ENCODE data around the gene PORCN. TPM values are rescaled to one million over a fixed set of nuclear protein-coding genes. Genes with fewer than 3 reads are reported as not detected.

Gene PORCN
- total RNA-seq, 1 experiment from 2014 or later = 12.6 TPM

DNA sequence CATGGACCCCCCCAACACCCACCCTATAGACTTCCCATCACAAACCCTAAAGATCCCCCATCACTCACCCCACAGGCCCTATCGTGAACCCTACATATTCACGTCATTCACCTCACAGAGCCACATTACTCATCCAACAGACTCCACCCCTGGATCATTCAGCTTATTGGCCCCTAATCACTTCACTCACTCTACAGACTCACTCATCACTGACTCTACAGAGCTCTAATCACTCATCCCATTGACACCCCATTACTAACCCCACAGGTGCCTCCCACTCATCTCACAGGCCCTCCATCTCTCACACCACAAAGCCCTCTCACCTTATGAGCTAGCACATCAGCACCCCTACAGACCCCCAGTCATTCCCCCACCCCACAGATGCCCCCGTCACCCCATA lies 24.4 kb downstream of the PORCN start:
- Mint-ChIP-seq H3K27ac (no peak overlapping the region), H3K4me3 (no peak overlapping the region), H3K4me1 (no peaks in the 10 kb centered on the region), H3K9me3 (peaks cover 73 to 77% of the 10 kb centered on the region in 2 experiments), H3K27me3 (ENCODE audit: low read depth) (no peaks in the 10 kb centered on the region), H3K36me3 (ENCODE audit: insufficient read depth in 1 of 3, low read depth in 3 of 3) (peaks cover 7 to 39% (median 17%) of the 10 kb centered on the region in 3 experiments)
- H4K91ac ChIP-seq (ENCODE audit: insufficient read length, low read depth, low read length) = no peak overlapping the region
- no peaks in the 10 kb centered on the region for H3K23me2 ChIP-seq (ENCODE audit: insufficient read length, low read depth, low read length, poor library complexity, severe bottlenecking)
- H3K4me1 ChIP-seq (ENCODE audit: insufficient read depth, low read length) = no peaks in the 10 kb centered on the region
- no peak overlapping the region for H3K9ac ChIP-seq (ENCODE audit: extremely low read depth, insufficient read length, low read length)
- no peak overlapping the region for H2BK12ac ChIP-seq (ENCODE audit: insufficient read length, low read depth, low read length)
- H3K23ac ChIP-seq (ENCODE audit: insufficient read length, low read depth, low read length) = no peak overlapping the region
- no peak overlapping the region for H2BK5ac ChIP-seq (ENCODE audit: insufficient read length, low read length)
- no peaks in the 10 kb centered on the region for H3K79me1 ChIP-seq (ENCODE audit: insufficient read depth, low read depth, low read length, poor library complexity, severe bottlenecking)
- H2BK120ac ChIP-seq (ENCODE audit: low read depth, low read length, poor library complexity, severe bottlenecking) = no peak overlapping the region
- no peak for TF ChIP-seq CTCF (conservative IDR thresholded peaks at IDR 0.05)
- H3K14ac ChIP-seq (ENCODE audit: insufficient read depth, low read length) = no peak overlapping the region
- H2BK20ac ChIP-seq (ENCODE audit: low read depth, low read length, poor library complexity, severe bottlenecking) = no peak overlapping the region
- H2BK15ac ChIP-seq (ENCODE audit: low read depth, low read length) = no peak overlapping the region
- no peak overlapping the region for H4K8ac ChIP-seq (replicated peaks; ENCODE audit: insufficient read length, low read depth, low read length)
- H3K4me2 ChIP-seq (ENCODE audit: insufficient read depth, insufficient read length, low read length) = no peak overlapping the region
- no peak overlapping the region for H2AK5ac ChIP-seq (ENCODE audit: insufficient read length, low read length)
- H4K5ac ChIP-seq (ENCODE audit: insufficient read length, low read depth, low read length) = no peak overlapping the region
- no peaks in the 10 kb centered on the region for H3K27me3 ChIP-seq (ENCODE audit: insufficient read depth, low read length)
- DNase-seq = no peak
- no peaks in the 10 kb centered on the region for H3K79me2 ChIP-seq (ENCODE audit: insufficient read depth, low read length)
- no peak overlapping the region for H2AFZ ChIP-seq (ENCODE audit: low read length)
- no peak overlapping the region for H3T11ph ChIP-seq (ENCODE audit: low read length)
- H3K4ac ChIP-seq (ENCODE audit: low read depth, low read length) = no peak overlapping the region
- no peaks in the 10 kb centered on the region for H4K20me1 ChIP-seq (ENCODE audit: control insufficient read depth, insufficient read depth, insufficient read length)
- H3K18ac ChIP-seq (ENCODE audit: insufficient read length, low read depth, low read length) = no peak overlapping the region
- no peak overlapping the region for H3K27ac ChIP-seq (ENCODE audit: insufficient read length, low read depth, low read length)
- no CpG with 5 or more reads among the region's 3 CpGs for WGBS (ENCODE audit: extremely low coverage, insufficient read length, low lambda C conversion rate)
- H3K9me3 ChIP-seq (ENCODE audit: control insufficient read depth, low read depth, low read length) = peaks cover 31% of the 10 kb centered on the region
- H3K56ac ChIP-seq (ENCODE audit: insufficient read length, low read depth, low read length) = no peak overlapping the region

All from H9 (cell line).